Nephron (organoid): ENCODE measurements around the gene EHBP1L1.

Experiments used
- H3K27ac Mint-ChIP-seq, 3 experiments: 2 replicates each; pipeline ENCODE4 v1.8.0; 2020; ENCODE audit warnings: mixed read lengths in 3 of 3, mild to moderate bottlenecking in 2 of 3, moderate library complexity in 1 of 3
- H3K27me3 Mint-ChIP-seq: 2 replicates; pipeline ENCODE4 v1.8.0; 2021; ENCODE audit warnings: low read depth, mild to moderate bottlenecking, moderate library complexity, mixed read lengths
- H3K36me3 Mint-ChIP-seq: 2 replicates; pipeline ENCODE4 v1.8.0; 2020; ENCODE audit warnings: low read depth, mixed read lengths
- H3K4me1 Mint-ChIP-seq: 2 replicates; pipeline ENCODE4 v1.8.0; 2020; ENCODE audit warnings: mixed read lengths
- H3K4me3 Mint-ChIP-seq, 3 experiments: 2 replicates each; pipeline ENCODE4 v1.8.0; 2020; ENCODE audit warnings: mild to moderate bottlenecking in 3 of 3, mixed read lengths in 3 of 3, moderate library complexity in 2 of 3
- H3K9me3 Mint-ChIP-seq: 2 replicates; pipeline ENCODE4 v1.8.0; 2020; ENCODE audit warnings: mixed read lengths
- TF ChIP-seq, protein P1 (sequence below), 3 experiments: fragments of 200-600 bp; sonication (generic); IDR thresholded peaks; one replicate each; pipeline ENCODE4 v1.5.0; 2021; ENCODE audit warnings: antibody characterized with exemption in 3 of 3; ENCODE audit not compliant: unreplicated experiment in 3 of 3

Gene EHBP1L1

DNA sequence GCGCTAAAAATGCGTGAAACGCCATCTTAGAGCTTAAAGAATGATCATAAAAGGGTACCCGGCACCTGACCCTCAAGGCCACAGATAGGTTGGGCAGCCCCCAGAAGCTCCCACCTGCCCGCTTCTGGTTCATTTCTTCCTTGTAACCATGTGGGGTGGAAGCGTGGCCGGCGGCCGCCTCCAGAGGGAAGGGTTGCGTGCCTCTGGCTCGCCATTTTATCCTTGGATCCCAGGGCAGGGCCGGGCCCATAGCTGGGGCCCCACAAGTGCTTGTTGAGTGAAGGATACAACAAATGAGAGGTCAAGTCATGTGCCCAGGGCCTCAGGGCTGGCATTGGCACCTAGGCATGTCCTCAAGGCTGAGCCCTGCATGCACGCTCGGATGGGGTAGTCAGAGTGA, 45.6 kb downstream of the EHBP1L1 start:
- no peak overlapping the region for H3K4me3 Mint-ChIP-seq

DNA sequence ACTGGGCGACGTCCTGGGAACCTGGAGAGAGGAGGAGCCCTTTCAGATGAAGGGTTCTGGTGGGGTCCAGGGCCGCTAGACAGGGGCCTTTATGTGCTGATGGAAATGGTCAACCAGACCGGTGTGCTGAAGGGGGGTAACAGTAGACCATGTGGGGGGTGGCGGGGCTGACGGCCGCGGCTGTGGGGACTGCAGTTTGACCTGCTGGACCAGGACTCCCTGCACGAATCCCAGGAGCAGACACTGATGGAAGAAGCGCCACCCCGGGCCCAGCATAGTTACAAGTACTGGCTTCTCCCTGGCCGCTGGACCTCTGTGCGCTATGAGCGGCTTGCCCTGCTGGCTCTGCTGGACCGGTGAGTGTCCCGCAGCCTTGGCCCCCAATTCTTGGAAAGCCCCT, 46.2 kb downstream of the EHBP1L1 start:
- H3K27me3 Mint-ChIP-seq, result no peaks in the 10 kb centered on the region
- no peaks in the 10 kb centered on the region for H3K9me3 Mint-ChIP-seq
- H3K4me3 Mint-ChIP-seq, result no peak overlapping the region
- TF ChIP-seq, protein P1, sequence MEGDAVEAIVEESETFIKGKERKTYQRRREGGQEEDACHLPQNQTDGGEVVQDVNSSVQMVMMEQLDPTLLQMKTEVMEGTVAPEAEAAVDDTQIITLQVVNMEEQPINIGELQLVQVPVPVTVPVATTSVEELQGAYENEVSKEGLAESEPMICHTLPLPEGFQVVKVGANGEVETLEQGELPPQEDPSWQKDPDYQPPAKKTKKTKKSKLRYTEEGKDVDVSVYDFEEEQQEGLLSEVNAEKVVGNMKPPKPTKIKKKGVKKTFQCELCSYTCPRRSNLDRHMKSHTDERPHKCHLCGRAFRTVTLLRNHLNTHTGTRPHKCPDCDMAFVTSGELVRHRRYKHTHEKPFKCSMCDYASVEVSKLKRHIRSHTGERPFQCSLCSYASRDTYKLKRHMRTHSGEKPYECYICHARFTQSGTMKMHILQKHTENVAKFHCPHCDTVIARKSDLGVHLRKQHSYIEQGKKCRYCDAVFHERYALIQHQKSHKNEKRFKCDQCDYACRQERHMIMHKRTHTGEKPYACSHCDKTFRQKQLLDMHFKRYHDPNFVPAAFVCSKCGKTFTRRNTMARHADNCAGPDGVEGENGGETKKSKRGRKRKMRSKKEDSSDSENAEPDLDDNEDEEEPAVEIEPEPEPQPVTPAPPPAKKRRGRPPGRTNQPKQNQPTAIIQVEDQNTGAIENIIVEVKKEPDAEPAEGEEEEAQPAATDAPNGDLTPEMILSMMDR (IDR thresholded peaks at IDR 0.05; ENCODE audit: unreplicated experiment in 3 of 3), result no peak
- no peak overlapping the region for H3K27ac Mint-ChIP-seq
- peaks cover 17% of the 10 kb centered on the region for H3K36me3 Mint-ChIP-seq
- H3K4me1 Mint-ChIP-seq, result peaks cover under 1% of the 10 kb centered on the region

More for the DNA sequence above, 45.6 kb downstream of the EHBP1L1 start:
- TF ChIP-seq, protein P1 (IDR thresholded peaks at IDR 0.05; ENCODE audit: unreplicated experiment in 3 of 3), result no peak
- Mint-ChIP-seq H3K27ac (no peak overlapping the region), H3K36me3 (peaks cover 22% of the 10 kb centered on the region), H3K27me3 (no peaks in the 10 kb centered on the region), H3K9me3 (no peaks in the 10 kb centered on the region), H3K4me1 (peaks cover 6% of the 10 kb centered on the region)

DNA sequence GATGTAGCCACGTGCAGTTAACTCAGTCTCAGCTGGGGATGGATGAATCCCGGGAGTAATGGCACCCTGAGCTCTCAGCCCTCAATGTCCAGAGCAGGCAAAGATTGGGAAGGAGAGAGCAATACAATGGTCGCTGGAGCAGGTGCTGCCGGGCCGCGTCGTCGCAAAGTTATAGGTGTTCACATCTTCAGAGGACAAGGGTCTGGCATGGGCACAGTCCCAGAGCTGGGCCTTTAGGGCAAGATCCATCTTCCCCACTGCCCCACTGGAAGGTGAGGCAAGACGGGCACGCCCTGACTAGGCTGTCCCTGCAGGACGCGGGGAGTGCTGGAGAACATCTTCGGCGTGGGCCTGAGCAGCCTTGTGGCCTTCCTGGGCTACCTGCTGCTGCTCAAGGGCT, 47.3 kb downstream of the EHBP1L1 start:
- no peaks in the 10 kb centered on the region for H3K27me3 Mint-ChIP-seq
- H3K9me3 Mint-ChIP-seq, result no peaks in the 10 kb centered on the region
- H3K4me3 Mint-ChIP-seq, result no peak overlapping the region
- no peaks in the 10 kb centered on the region for H3K4me1 Mint-ChIP-seq
- no peak overlapping the region for H3K27ac Mint-ChIP-seq
- peaks cover 17% of the 10 kb centered on the region for H3K36me3 Mint-ChIP-seq
- TF ChIP-seq, protein P1 (IDR thresholded peaks at IDR 0.05; ENCODE audit: unreplicated experiment in 3 of 3), result no peak

DNA sequence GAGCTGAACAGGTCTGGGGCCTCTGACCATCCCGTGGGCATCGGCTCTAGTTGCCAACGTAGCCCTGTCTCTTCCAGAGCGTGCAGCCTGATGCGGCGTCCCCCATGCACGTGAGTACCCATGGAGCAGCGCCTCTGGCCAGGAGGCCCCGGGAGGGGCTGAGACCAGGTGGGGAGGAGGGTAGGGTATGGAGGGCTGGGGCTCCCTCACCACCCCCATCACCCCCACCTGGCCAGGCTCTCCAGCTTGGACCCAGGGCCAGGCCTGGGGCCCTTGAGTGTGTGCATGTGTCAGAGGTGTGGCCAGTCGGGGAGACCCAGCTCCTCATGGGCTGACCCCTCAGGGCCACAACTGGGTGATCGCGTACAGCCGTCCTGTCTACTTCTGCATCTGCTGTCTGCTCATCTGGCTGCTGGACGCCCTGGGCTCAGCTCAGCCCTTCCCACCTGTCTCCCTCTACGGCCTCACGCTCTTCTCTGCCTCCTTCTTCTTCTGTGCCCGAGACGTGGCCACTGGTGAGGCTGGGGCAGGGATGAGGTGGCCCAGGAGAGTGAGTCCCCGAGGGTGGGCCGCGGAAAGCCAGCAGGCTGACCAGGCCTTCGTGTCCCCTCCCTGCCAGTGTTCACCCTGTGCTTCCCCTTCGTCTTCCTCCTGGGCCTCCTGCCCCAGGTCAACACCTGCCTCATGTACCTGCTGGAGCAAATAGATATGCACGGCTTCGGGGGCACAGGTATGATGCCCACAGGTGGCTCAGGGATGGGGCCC, 48.2 kb downstream of the EHBP1L1 start:
- Mint-ChIP-seq H3K27ac (no peak overlapping the region), H3K27me3 (no peaks in the 10 kb centered on the region)
- TF ChIP-seq, protein P1 (IDR thresholded peaks at IDR 0.05; ENCODE audit: unreplicated experiment in 3 of 3), result no peak

DNA sequence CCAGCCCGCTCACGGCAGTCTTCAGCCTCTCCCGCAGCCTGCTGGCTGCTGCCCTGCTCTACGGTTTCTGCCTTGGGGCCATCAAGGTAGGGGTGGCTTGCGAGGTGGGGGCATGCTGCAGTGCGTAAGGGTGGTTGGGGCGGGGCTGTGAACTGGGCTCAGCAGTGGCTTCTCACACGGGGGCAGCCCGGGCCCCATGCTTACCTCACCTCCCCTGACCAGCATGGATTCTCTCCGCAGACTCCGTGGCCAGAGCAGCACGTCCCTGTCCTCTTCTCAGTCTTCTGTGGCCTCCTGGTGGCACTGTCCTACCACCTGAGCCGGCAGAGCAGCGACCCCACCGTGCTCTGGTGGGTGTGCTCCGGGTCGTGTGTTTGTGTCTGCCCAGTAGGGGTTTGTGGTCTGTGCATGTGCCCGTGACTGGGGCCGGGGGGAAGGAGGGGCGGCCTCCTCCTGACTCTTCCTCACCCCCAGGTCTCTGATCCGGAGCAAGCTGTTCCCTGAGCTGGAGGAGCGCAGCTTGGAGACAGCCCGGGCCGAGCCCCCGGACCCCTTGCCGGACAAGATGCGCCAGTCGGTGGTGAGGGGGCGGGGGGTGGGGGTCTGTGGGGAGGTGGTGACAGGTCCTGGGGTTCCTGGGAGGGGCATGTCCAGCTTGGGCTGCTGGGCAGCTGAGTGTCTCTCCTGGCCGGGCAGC, 49.2 kb downstream of the EHBP1L1 start:
- H3K4me1 Mint-ChIP-seq, result no peaks in the 10 kb centered on the region
- H3K27me3 Mint-ChIP-seq, result no peaks in the 10 kb centered on the region
- H3K9me3 Mint-ChIP-seq, result no peaks in the 10 kb centered on the region
- TF ChIP-seq, protein P1 (IDR thresholded peaks at IDR 0.05; ENCODE audit: unreplicated experiment in 3 of 3), result no peak
- no peak overlapping the region for H3K27ac Mint-ChIP-seq
- H3K36me3 Mint-ChIP-seq, result peaks cover 12% of the 10 kb centered on the region
- no peak overlapping the region for H3K4me3 Mint-ChIP-seq

More for the DNA sequence above, 48.2 kb downstream of the EHBP1L1 start:
- no peaks in the 10 kb centered on the region for H3K4me1 Mint-ChIP-seq
- H3K4me3 Mint-ChIP-seq, result no peak overlapping the region
- peaks cover 15% of the 10 kb centered on the region for H3K36me3 Mint-ChIP-seq
- no peaks in the 10 kb centered on the region for H3K9me3 Mint-ChIP-seq
